Astrocyte (in vitro differentiated cells and primary cell): ENCODE results near the gene TP53. TPM values are rescaled to one million over a fixed set of nuclear protein-coding genes. Genes with fewer than 3 reads are reported as not detected.
"Not testable (repeated sequence)": the region's sequence is repeated elsewhere in the genome, so short reads cannot be mapped to it uniquely, and the experiment has no call there.

Source experiments
- DNase-seq: peaks from one replicate; pipeline ENCODE4 v3.0.0-alpha.2; 2010; ENCODE audit warnings: low read depth
- FAIRE-seq: peaks from 2 replicates; lab custom pipeline; 2011; peaks lifted over from hg19 to GRCh38; lab: Jason Lieb, UNC
- H2AFZ ChIP-seq: 2 replicates; pipeline ENCODE4 v1.6.0; 2012; ENCODE audit warnings: low read depth, low read length, inconsistent platforms
- H3K27ac ChIP-seq: 2 replicates; pipeline ENCODE4 v1.5.1; 2011; ENCODE audit warnings: low read depth, low read length, inconsistent platforms
- H3K27me3 ChIP-seq: 2 replicates; pipeline ENCODE4 v1.6.0; 2011; ENCODE audit warnings: low read length, inconsistent platforms; ENCODE audit not compliant: insufficient read depth
- H3K36me3 ChIP-seq: 2 replicates; pipeline ENCODE4 v1.5.1; 2011; ENCODE audit warnings: low read length, inconsistent platforms; ENCODE audit not compliant: insufficient read depth
- H3K4me1 ChIP-seq: 2 replicates; pipeline ENCODE4 v1.5.1; 2011; ENCODE audit warnings: low read length, inconsistent platforms; ENCODE audit not compliant: insufficient read depth
- H3K4me2 ChIP-seq: 2 replicates; pipeline ENCODE4 v1.6.0; 2012; ENCODE audit warnings: low read length, inconsistent platforms
- H3K4me3 ChIP-seq: 2 replicates; pipeline ENCODE4 v1.5.1; 2011; ENCODE audit warnings: low read depth, mild to moderate bottlenecking, low read length, inconsistent platforms; ENCODE audit not compliant: insufficient read depth
- H3K79me2 ChIP-seq: 2 replicates; pipeline ENCODE4 v1.6.0; 2012; ENCODE audit warnings: mild to moderate bottlenecking, low read length, inconsistent platforms; ENCODE audit not compliant: insufficient read depth
- H3K9ac ChIP-seq: 2 replicates; pipeline ENCODE4 v1.6.0; 2012; ENCODE audit warnings: mild to moderate bottlenecking, low read length, inconsistent platforms
- H3K9me3 ChIP-seq: 2 replicates; pipeline ENCODE4 v1.5.1; 2012; ENCODE audit warnings: low read depth, mild to moderate bottlenecking, low read length, inconsistent platforms; ENCODE audit not compliant: insufficient read depth
- H4K20me1 ChIP-seq: 2 replicates; pipeline ENCODE4 v1.6.0; 2012; ENCODE audit warnings: low read length, inconsistent platforms; ENCODE audit not compliant: insufficient read depth
- H3K27ac Mint-ChIP-seq: one replicate; pipeline ENCODE4 v1.8.0; 2021; ENCODE audit warnings: mild to moderate bottlenecking, mixed read lengths; ENCODE audit not compliant: unreplicated experiment
- H3K27me3 Mint-ChIP-seq: one replicate; pipeline ENCODE4 v1.8.0; 2021; ENCODE audit warnings: low read depth, mixed read lengths; ENCODE audit not compliant: unreplicated experiment
- H3K36me3 Mint-ChIP-seq: one replicate; pipeline ENCODE4 v1.8.0; 2021; ENCODE audit warnings: low read depth, mixed read lengths; ENCODE audit not compliant: unreplicated experiment
- H3K4me1 Mint-ChIP-seq: one replicate; pipeline ENCODE4 v1.8.0; 2021; ENCODE audit warnings: low read depth, mixed read lengths; ENCODE audit not compliant: unreplicated experiment
- H3K4me3 Mint-ChIP-seq: one replicate; pipeline ENCODE4 v1.8.0; 2021; ENCODE audit warnings: mild to moderate bottlenecking, moderate library complexity, mixed read lengths; ENCODE audit not compliant: unreplicated experiment
- H3K9me3 Mint-ChIP-seq: one replicate; pipeline ENCODE4 v1.8.0; 2021; ENCODE audit warnings: mild to moderate bottlenecking, mixed read lengths; ENCODE audit not compliant: unreplicated experiment
- EZH2 ChIP-seq: IDR thresholded peaks from 2 replicates; pipeline ENCODE4 v1.6.1; 2012; ENCODE audit warnings: mild to moderate bottlenecking, low read length, inconsistent platforms; ENCODE audit not compliant: insufficient read depth
- total RNA-seq: library from RNA; stranded (reverse); gene quantifications from 2 replicates; pipeline ENCODE4 v1.2.1, GENCODE V29; 2021
- TF ChIP-seq, protein P1 (sequence below): IDR thresholded peaks from 2 replicates; pipeline ENCODE4 v1.5.1; 2011; ENCODE audit warnings: low read depth, mild to moderate bottlenecking, inconsistent platforms, low read length, moderate library complexity; ENCODE audit not compliant: insufficient read depth

The TP53 gene
- total RNA-seq, 1 donor from 2014 or later = 94.4 TPM

DNA sequence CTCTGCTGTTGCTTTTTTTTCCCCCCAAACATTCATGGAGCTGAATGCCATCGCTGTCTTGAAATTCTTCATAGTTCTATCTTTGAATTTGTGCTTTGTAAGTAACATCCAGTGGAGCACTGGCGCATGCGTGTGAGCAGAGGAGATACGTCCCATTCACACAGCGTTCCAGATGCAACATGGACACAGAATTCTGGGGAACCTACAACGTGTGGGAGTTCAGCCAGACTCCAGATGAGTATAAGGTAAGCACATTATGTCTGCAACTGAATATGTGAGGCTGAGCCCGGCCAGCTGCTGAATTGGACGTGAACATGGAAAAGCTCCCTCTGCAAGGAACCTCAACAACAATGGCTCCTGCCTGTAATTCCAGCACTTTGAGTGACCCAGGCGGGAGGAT lies 40.8 kb downstream of the TP53 start:
- Histone ChIP-seq H3K4me3 (no peak overlapping the region), H4K20me1 (no peaks in the 10 kb centered on the region), H3K9me3 (no peaks in the 10 kb centered on the region), H3K9ac (no peak overlapping the region), H3K27ac (no peak overlapping the region), H3K4me1 (peaks cover 4% of the 10 kb centered on the region), H3K79me2 (no peaks in the 10 kb centered on the region), H3K4me2 (no peak overlapping the region), H2AFZ (no peak overlapping the region), H3K27me3 (peaks cover 16% of the 10 kb centered on the region), H3K36me3 (no peaks in the 10 kb centered on the region)
- Mint-ChIP-seq H3K27ac (no peak overlapping the region), H3K27me3 (peaks cover 38% of the 10 kb centered on the region), H3K9me3 (peaks cover 4% of the 10 kb centered on the region), H3K4me1 (no peaks in the 10 kb centered on the region), H3K36me3 (peaks cover 2% of the 10 kb centered on the region), H3K4me3 (no peak overlapping the region)
- TF ChIP-seq, protein P1, sequence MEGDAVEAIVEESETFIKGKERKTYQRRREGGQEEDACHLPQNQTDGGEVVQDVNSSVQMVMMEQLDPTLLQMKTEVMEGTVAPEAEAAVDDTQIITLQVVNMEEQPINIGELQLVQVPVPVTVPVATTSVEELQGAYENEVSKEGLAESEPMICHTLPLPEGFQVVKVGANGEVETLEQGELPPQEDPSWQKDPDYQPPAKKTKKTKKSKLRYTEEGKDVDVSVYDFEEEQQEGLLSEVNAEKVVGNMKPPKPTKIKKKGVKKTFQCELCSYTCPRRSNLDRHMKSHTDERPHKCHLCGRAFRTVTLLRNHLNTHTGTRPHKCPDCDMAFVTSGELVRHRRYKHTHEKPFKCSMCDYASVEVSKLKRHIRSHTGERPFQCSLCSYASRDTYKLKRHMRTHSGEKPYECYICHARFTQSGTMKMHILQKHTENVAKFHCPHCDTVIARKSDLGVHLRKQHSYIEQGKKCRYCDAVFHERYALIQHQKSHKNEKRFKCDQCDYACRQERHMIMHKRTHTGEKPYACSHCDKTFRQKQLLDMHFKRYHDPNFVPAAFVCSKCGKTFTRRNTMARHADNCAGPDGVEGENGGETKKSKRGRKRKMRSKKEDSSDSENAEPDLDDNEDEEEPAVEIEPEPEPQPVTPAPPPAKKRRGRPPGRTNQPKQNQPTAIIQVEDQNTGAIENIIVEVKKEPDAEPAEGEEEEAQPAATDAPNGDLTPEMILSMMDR = no peak
- no peak for TF ChIP-seq EZH2
- no peak for DNase-seq
- FAIRE-seq = no peak

DNA sequence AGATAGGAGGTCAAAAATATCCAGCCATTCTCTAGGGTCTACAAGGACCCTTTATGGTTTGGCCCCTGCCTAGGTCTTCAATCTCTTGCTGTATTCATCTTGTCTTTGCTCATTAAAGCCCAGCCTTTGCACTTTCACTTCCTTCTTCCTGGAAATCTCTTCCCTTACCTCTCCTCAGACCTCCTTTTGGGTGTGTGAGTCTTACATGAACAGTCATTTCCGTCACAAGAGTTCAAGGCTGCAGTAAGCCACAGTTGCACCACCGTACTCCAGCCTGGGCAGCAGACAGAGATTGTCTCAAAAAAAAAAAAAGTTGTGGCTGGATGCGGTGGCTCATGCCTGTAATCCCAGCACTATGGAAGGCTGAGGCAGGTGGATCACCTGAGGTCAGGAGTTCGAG lies 42.5 kb downstream of the TP53 start:
- H3K36me3 Mint-ChIP-seq = peaks cover 2% of the 10 kb centered on the region
- DNase-seq = no peak
- H3K27me3 Mint-ChIP-seq = peaks cover 25% of the 10 kb centered on the region
- no peaks in the 10 kb centered on the region for H3K36me3 ChIP-seq
- H3K4me2 ChIP-seq = no peak overlapping the region
- H4K20me1 ChIP-seq = no peaks in the 10 kb centered on the region
- no peaks in the 10 kb centered on the region for H3K4me1 ChIP-seq
- H3K9me3 Mint-ChIP-seq = peaks cover 4% of the 10 kb centered on the region
- no peak overlapping the region for H3K27ac ChIP-seq
- H3K27ac Mint-ChIP-seq = no peak overlapping the region
- no peak for FAIRE-seq
- H3K4me1 Mint-ChIP-seq = no peaks in the 10 kb centered on the region
- no peak overlapping the region for H3K9ac ChIP-seq
- no peak overlapping the region for H3K4me3 ChIP-seq
- TF ChIP-seq EZH2 = no peak
- TF ChIP-seq, protein P1 = no peak
- peaks cover 4% of the 10 kb centered on the region for H3K27me3 ChIP-seq
- H2AFZ ChIP-seq = no peak overlapping the region
- H3K79me2 ChIP-seq = no peaks in the 10 kb centered on the region
- no peak overlapping the region for H3K4me3 Mint-ChIP-seq
- H3K9me3 ChIP-seq = no peaks in the 10 kb centered on the region

DNA sequence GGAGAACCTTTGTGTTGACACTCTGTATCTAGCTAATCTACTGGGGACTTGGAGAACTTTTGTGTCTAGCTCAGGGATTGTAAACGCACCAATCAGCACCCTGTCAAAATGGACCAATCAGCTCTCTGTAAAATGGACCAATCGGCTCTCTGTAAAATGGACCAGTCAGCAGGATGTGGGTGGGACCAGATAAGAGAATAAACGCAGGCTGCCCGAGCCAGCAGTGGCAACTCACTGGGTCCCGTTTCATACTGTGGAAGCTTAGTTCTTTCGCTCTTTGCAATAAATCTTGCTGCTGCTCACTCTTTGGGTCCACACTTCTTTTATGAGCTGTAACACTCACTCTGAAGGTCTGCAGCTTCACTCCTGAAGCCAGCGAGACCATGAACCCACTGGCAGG lies 45.7 kb downstream of the TP53 start:
- H3K79me2 ChIP-seq, H3K9me3 ChIP-seq, H4K20me1 ChIP-seq, H2AFZ ChIP-seq, H3K4me1 Mint-ChIP-seq, H3K4me2 ChIP-seq, H3K9me3 Mint-ChIP-seq, H3K4me3 Mint-ChIP-seq, H3K27ac Mint-ChIP-seq, H3K9ac ChIP-seq, DNase-seq, H3K27me3 ChIP-seq, H3K4me3 ChIP-seq, H3K4me1 ChIP-seq, FAIRE-seq, H3K36me3 Mint-ChIP-seq, H3K36me3 ChIP-seq, H3K27ac ChIP-seq: not testable (repeated sequence)
- H3K27me3 Mint-ChIP-seq = peaks cover 16% of the 10 kb centered on the region
